ENCODE results near the gene PAK1. TPM values are rescaled to one million over a fixed set of nuclear protein-coding genes. Genes with fewer than 3 reads are reported as not detected.
A peak's percentile ranks its signal among the peaks of the same experiment; 100 is the strongest.

Gene PAK1
- total and polyA plus RNA-seq, 2 donors (not counting 1 experiment from before 2014, with no cell fraction given) = 34.6 to 37.7 TPM

DNA sequence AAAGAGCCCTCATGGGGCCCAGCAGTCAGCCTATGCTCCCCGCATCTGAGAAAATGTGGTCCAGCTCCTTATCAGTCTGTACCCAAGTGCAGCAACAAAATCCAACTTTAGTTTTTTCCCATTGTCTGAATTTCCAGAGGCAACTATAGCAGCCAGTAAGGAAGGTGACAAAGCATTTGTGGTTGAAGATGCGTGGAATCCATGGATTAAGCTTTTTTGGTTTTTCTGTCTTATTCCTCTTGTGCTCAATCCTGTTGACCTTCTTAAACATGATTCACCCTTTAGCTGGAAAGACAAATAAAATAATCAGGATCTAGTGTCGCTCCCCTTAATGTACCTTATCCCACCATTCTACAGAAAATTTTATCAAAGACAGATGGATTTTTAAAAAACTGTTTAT, 186.8 kb downstream of the PAK1 start:
- peaks cover 13% of the 10 kb centered on the region for H3K4me1 ChIP-seq (ENCODE audit: control insufficient read depth, extremely low read depth, insufficient read depth, low read length)
- no peak overlapping the region for H3K4me3 ChIP-seq (replicated peaks in 1 of 4; ENCODE audit: control extremely low read depth in 1 of 4, insufficient read depth in 1 of 4, low read depth in 3 of 4, low read length in 4 of 4)
- no peaks in the 10 kb centered on the region for H3K36me3 ChIP-seq (ENCODE audit: control insufficient read depth, insufficient read depth, low read length)
- TF ChIP-seq, protein P1, sequence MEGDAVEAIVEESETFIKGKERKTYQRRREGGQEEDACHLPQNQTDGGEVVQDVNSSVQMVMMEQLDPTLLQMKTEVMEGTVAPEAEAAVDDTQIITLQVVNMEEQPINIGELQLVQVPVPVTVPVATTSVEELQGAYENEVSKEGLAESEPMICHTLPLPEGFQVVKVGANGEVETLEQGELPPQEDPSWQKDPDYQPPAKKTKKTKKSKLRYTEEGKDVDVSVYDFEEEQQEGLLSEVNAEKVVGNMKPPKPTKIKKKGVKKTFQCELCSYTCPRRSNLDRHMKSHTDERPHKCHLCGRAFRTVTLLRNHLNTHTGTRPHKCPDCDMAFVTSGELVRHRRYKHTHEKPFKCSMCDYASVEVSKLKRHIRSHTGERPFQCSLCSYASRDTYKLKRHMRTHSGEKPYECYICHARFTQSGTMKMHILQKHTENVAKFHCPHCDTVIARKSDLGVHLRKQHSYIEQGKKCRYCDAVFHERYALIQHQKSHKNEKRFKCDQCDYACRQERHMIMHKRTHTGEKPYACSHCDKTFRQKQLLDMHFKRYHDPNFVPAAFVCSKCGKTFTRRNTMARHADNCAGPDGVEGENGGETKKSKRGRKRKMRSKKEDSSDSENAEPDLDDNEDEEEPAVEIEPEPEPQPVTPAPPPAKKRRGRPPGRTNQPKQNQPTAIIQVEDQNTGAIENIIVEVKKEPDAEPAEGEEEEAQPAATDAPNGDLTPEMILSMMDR (conservative IDR thresholded peaks at IDR 0.05 in 1 of 2, IDR thresholded peaks at IDR 0.05 in 1 of 2; ENCODE audit: low read depth in 1 of 2, low read length in 2 of 2) = no peak
- TF ChIP-seq EZH2 (IDR thresholded peaks at IDR 0.05; ENCODE audit: low read length, missing control alignments) = no peak
- no peak overlapping the region for H3K9ac ChIP-seq (ENCODE audit: insufficient read depth, low read length)
- H3K79me2 ChIP-seq (ENCODE audit: control insufficient read depth, insufficient read depth, low read length) = no peaks in the 10 kb centered on the region
- peak overlapping the region; percentile 4 for H3K27ac ChIP-seq (ENCODE audit: insufficient read depth, low read length)
- no peaks in the 10 kb centered on the region for H3K27me3 ChIP-seq (ENCODE audit: control insufficient read depth, insufficient read depth, low read length)
- H4K20me1 ChIP-seq (ENCODE audit: control insufficient read depth, extremely low read depth, insufficient read depth, low read length) = no peaks in the 10 kb centered on the region
- H3K9me3 ChIP-seq (ENCODE audit: control insufficient read depth, insufficient read depth, low read depth, low read length) = no peaks in the 10 kb centered on the region
- H3K4me2 ChIP-seq (ENCODE audit: extremely low read depth, insufficient read depth, low read length) = peak overlapping the region; percentile 45
- DNase-seq (ENCODE audit: low read depth in 2 of 2) = peak in 1 of 2 donors; percentile 40
- no peak overlapping the region for H2AFZ ChIP-seq (ENCODE audit: low read length)

DNA sequence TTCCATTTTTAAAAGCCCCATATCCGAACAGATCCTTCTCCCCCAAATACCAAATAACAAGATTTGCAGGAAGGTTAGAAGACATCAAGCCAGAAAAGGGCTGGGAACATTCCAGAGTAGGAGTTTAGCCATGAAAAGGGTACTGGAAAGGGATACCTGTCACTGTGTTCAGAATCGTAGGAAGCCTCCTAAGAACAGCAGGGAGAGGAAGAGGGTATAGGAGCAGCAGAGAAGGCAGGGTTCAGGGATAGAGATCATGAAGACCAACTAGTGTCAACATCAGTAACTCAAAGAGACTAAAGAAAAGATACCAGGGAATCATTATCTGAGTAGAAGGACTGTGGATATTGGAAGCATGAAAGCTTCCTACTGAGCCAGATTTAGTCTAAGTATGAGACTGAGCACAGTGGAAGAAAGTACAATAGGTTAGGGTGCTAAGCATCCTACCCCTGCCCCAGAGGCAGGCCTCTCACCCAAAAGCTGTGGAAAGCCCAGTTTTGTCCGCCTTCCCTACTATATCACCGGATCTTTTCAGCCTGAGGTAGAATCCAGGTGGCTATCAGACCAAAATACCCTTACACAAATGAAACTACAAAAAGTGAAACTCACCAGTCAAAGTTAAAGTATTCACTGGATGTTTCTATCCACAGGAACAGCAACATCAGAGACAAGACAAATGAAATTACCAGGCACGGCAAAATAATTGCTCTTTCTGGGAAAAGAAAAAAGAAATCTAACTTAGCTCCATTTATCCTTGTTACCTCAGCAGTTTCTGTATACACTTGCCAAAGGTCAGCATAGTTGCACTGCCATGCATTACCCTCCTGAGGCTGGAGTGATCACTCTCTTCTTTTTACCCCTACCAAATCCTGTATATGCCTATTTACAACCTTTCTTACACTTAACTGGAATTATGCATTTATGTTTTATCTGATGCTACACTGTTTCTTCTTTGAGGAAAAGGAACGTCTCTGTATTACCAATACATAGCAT, 189.1 kb downstream of the PAK1 start:
- Histone ChIP-seq H3K4me1 (ENCODE audit: control insufficient read depth, extremely low read depth, insufficient read depth, low read length) (peaks cover 13% of the 10 kb centered on the region), H3K9me3 (ENCODE audit: control insufficient read depth, insufficient read depth, low read depth, low read length) (no peaks in the 10 kb centered on the region), H3K27ac (ENCODE audit: insufficient read depth, low read length) (no peak overlapping the region), H3K9ac (ENCODE audit: insufficient read depth, low read length) (no peak overlapping the region), H3K4me2 (ENCODE audit: extremely low read depth, insufficient read depth, low read length) (no peak overlapping the region), H4K20me1 (ENCODE audit: control insufficient read depth, extremely low read depth, insufficient read depth, low read length) (no peaks in the 10 kb centered on the region), H2AFZ (ENCODE audit: low read length) (peak overlapping the region; percentile 47), H3K4me3 (replicated peaks in 1 of 4; ENCODE audit: control extremely low read depth in 1 of 4, insufficient read depth in 1 of 4, low read depth in 3 of 4, low read length in 4 of 4) (no peak overlapping the region), H3K79me2 (ENCODE audit: control insufficient read depth, insufficient read depth, low read length) (no peaks in the 10 kb centered on the region), H3K36me3 (ENCODE audit: control insufficient read depth, insufficient read depth, low read length) (no peaks in the 10 kb centered on the region), H3K27me3 (ENCODE audit: control insufficient read depth, insufficient read depth, low read length) (no peaks in the 10 kb centered on the region)
- TF ChIP-seq, protein P1 (conservative IDR thresholded peaks at IDR 0.05 in 1 of 2, IDR thresholded peaks at IDR 0.05 in 1 of 2; ENCODE audit: low read depth in 1 of 2, low read length in 2 of 2) = no peak
- TF ChIP-seq EZH2 (IDR thresholded peaks at IDR 0.05; ENCODE audit: low read length, missing control alignments) = no peak
- no peak for DNase-seq (ENCODE audit: low read depth in 2 of 2)

DNA sequence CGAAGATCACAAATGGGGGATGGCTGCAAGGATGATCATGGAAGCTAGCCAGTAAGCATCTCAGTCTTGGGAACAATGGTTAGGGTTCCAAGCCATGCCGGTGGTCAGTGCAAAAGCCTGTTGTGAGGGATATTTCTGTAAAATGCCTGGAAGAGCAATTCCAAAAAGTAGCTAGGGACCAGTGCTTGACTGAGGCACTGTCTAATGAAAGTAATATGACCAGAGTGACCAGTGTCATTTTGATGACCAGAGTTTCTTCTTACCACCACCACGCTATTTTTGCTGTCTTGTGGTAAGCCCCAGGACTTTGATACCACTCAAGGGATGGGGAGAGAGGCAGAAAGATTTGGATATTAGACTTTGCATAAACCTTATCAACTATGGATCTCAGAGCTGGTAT, 190.8 kb downstream of the PAK1 start:
- no peak for DNase-seq (ENCODE audit: low read depth in 2 of 2)

More for the DNA sequence above, 190.8 kb downstream of the PAK1 start:
- Histone ChIP-seq H3K9me3 (ENCODE audit: control insufficient read depth, insufficient read depth, low read depth, low read length) (no peaks in the 10 kb centered on the region), H3K4me3 (replicated peaks in 1 of 4; ENCODE audit: control extremely low read depth in 1 of 4, insufficient read depth in 1 of 4, low read depth in 3 of 4, low read length in 4 of 4) (no peak overlapping the region), H3K4me1 (ENCODE audit: control insufficient read depth, extremely low read depth, insufficient read depth, low read length) (peaks cover 10% of the 10 kb centered on the region), H3K27me3 (ENCODE audit: control insufficient read depth, insufficient read depth, low read length) (no peaks in the 10 kb centered on the region), H3K79me2 (ENCODE audit: control insufficient read depth, insufficient read depth, low read length) (no peaks in the 10 kb centered on the region), H4K20me1 (ENCODE audit: control insufficient read depth, extremely low read depth, insufficient read depth, low read length) (no peaks in the 10 kb centered on the region), H3K27ac (ENCODE audit: insufficient read depth, low read length) (no peak overlapping the region), H3K4me2 (ENCODE audit: extremely low read depth, insufficient read depth, low read length) (no peak overlapping the region), H3K36me3 (ENCODE audit: control insufficient read depth, insufficient read depth, low read length) (no peaks in the 10 kb centered on the region), H2AFZ (ENCODE audit: low read length) (no peak overlapping the region), H3K9ac (ENCODE audit: insufficient read depth, low read length) (no peak overlapping the region)
- TF ChIP-seq, protein P1 (conservative IDR thresholded peaks at IDR 0.05 in 1 of 2, IDR thresholded peaks at IDR 0.05 in 1 of 2; ENCODE audit: low read depth in 1 of 2, low read length in 2 of 2) = no peak
- TF ChIP-seq EZH2 (IDR thresholded peaks at IDR 0.05; ENCODE audit: low read length, missing control alignments) = no peak
